Hepatocyte (in vitro differentiated cells): ENCODE results near the gene AQP5. TPM values are rescaled to one million over a fixed set of nuclear protein-coding genes. Genes with fewer than 3 reads are reported as not detected.

Source experiments
- DNase-seq: peaks from one replicate; pipeline ENCODE4 v3.0.0-alpha.2; 2016; ENCODE audit warnings: low spot score
- H2AFZ ChIP-seq: fragments of 200-600 bp; sonication (generic); 2 replicates; pipeline ENCODE4 v1.6.0; 2016; ENCODE audit warnings: antibody characterized with exemption, mild to moderate bottlenecking
- H3K27ac ChIP-seq: fragments of 200-600 bp; sonication (generic); 2 replicates; pipeline ENCODE4 v1.5.1; 2016; ENCODE audit warnings: mild to moderate bottlenecking
- H3K27me3 ChIP-seq: fragments of 200-600 bp; sonication (generic); 2 replicates; pipeline ENCODE4 v1.6.1; 2016
- H3K36me3 ChIP-seq: fragments of 200-600 bp; sonication (generic); replicated peaks from 2 replicates; pipeline ENCODE4 v1.5.1; 2016; ENCODE audit warnings: low read depth; ENCODE audit not compliant: insufficient read depth
- H3K4me1 ChIP-seq: fragments of 200-600 bp; sonication (generic); 2 replicates; pipeline ENCODE4 v1.5.1; 2016; ENCODE audit warnings: mild to moderate bottlenecking, moderate library complexity; ENCODE audit not compliant: insufficient read depth
- H3K4me2 ChIP-seq: fragments of 200-600 bp; sonication (generic); 2 replicates; pipeline ENCODE4 v1.6.0; 2016
- H3K4me3 ChIP-seq: fragments of 200-600 bp; sonication (generic); 2 replicates; pipeline ENCODE4 v1.5.1; 2016; ENCODE audit warnings: mild to moderate bottlenecking
- H3K79me2 ChIP-seq: fragments of 200-600 bp; sonication (generic); 2 replicates; pipeline ENCODE4 v1.6.0; 2017; ENCODE audit warnings: mild to moderate bottlenecking
- H3K9me2 ChIP-seq: fragments of 200-600 bp; sonication (generic); replicated peaks from 2 replicates; pipeline ENCODE4 v1.6.0; 2017; ENCODE audit warnings: mild to moderate bottlenecking; ENCODE audit not compliant: insufficient read depth
- H3K9me3 ChIP-seq: fragments of 200-600 bp; sonication (generic); 2 replicates; pipeline ENCODE4 v1.5.1; 2016; ENCODE audit warnings: low read depth, mild to moderate bottlenecking
- H4K20me1 ChIP-seq: fragments of 200-600 bp; sonication (generic); 2 replicates; pipeline ENCODE4 v1.6.0; 2016; ENCODE audit warnings: mild to moderate bottlenecking; ENCODE audit not compliant: insufficient read depth, poor library complexity, severe bottlenecking
- EZH2 ChIP-seq: fragments of 200-600 bp; sonication (generic); IDR thresholded peaks from 2 replicates; pipeline ENCODE4 v1.6.1; 2016; ENCODE audit warnings: antibody characterized with exemption, mild to moderate bottlenecking, borderline replicate concordance
- EZH2phosphoT487 ChIP-seq: fragments of 200-600 bp; sonication (generic); IDR thresholded peaks from one replicate; pipeline ENCODE4 v1.6.1; 2018; ENCODE audit warnings: antibody characterized with exemption, mild to moderate bottlenecking, low read depth, moderate library complexity; ENCODE audit not compliant: unreplicated experiment, severe bottlenecking
- WGBS: methylation state at CpG from one replicate; pipeline ENCODE4 v1.1.6; 2016; ENCODE audit warnings: low lambda C conversion rate; ENCODE audit errors: missing lambda C conversion rate; 5-methylcytosine and 5-hydroxymethylcytosine counted together
- polyA plus RNA-seq: library from polyadenylated mRNA; unstranded; fragments of >200 nt; fragmentation: Nextera tagmentation; extraction: Ambion mirVana; gene quantifications from 2 replicates; pipeline ENCODE4 v1.2.1, GENCODE V29; 2016
- total RNA-seq: library from RNA; depleted of rRNA; stranded (reverse); fragments of >200 nt; gene quantifications from 2 replicates; pipeline ENCODE4 v1.2.3, GENCODE V29; 2014
- TF ChIP-seq, protein P1 (sequence below): fragments of 200-600 bp; sonication (generic); IDR thresholded peaks from 2 replicates; pipeline ENCODE4 v1.5.1; 2016; ENCODE audit warnings: antibody characterized with exemption, mild to moderate bottlenecking; ENCODE audit not compliant: poor library complexity

AQP5 gene
- total and polyA plus RNA-seq, 2 experiments from 2014 or later, result 0.50 to 1.2 TPM

DNA sequence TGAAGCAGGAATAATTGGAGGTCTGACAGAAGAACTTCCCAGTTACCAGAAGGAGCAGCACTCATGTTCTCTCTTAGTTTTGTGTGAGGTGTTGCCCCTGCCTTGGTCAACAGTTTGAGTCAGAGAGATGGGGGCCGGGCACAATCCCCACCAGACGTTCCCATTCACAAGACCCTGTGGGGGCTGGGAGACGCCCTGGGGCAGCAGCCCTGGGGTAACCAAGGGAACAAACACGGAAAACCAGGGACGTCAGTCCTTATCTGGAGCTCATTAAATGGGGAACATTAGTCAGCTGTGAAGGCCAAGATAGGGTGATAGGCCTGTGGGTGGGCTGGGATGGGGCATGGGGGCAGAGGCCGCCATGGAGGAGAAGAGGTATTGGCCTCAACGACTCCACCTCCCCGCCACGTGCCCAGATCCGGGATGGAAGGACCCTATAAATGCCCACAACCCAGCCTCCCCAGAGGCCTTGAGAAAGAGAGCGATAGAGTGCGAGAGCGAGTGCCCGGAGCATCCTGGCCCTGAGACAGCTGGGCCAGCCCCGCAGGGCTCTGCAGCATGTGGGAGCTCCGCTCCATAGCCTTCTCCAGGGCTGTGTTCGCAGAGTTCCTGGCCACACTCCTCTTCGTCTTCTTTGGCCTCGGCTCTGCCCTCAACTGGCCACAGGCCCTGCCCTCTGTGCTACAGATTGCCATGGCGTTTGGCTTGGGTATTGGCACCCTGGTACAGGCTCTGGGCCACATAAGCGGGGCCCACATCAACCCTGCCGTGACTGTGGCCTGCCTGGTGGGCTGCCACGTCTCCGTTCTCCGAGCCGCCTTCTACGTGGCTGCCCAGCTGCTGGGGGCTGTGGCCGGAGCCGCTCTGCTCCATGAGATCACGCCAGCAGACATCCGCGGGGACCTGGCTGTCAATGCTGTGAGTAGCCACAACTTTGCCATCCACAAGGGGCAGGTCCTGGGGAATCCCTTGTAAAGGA lies 11.1 kb upstream of the AQP5 start, which contains the start of gene AQP2:
Gene AQP2, plus strand, starts transcription at position 465 of the 979 bp plus-strand sequence. Its CDS starts 94 bp downstream, at position 559.
- Histone ChIP-seq H3K4me1 (no peaks in the 10 kb centered on the region), H3K27me3 (peaks cover 10% of the 10 kb centered on the region), H3K36me3 (no peaks in the 10 kb centered on the region), H3K4me3 (no peak within 1 kb of the TSS), H3K27ac (no peak within 1 kb of the TSS), H3K9me3 (no peaks in the 10 kb centered on the region), H3K79me2 (no peaks in the 10 kb centered on the region), H3K9me2 (no peaks in the 10 kb centered on the region), H2AFZ (no peak within 1 kb of the TSS), H4K20me1 (no peaks in the 10 kb centered on the region), H3K4me2 (no peak within 1 kb of the TSS)
- WGBS, result 81% methylated on average over 31 of the region's 32 CpGs
- DNase-seq, result no peak
- TF ChIP-seq EZH2 (no peak), EZH2phosphoT487 (no peak)
- TF ChIP-seq, protein P1, sequence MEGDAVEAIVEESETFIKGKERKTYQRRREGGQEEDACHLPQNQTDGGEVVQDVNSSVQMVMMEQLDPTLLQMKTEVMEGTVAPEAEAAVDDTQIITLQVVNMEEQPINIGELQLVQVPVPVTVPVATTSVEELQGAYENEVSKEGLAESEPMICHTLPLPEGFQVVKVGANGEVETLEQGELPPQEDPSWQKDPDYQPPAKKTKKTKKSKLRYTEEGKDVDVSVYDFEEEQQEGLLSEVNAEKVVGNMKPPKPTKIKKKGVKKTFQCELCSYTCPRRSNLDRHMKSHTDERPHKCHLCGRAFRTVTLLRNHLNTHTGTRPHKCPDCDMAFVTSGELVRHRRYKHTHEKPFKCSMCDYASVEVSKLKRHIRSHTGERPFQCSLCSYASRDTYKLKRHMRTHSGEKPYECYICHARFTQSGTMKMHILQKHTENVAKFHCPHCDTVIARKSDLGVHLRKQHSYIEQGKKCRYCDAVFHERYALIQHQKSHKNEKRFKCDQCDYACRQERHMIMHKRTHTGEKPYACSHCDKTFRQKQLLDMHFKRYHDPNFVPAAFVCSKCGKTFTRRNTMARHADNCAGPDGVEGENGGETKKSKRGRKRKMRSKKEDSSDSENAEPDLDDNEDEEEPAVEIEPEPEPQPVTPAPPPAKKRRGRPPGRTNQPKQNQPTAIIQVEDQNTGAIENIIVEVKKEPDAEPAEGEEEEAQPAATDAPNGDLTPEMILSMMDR, result no peak

DNA sequence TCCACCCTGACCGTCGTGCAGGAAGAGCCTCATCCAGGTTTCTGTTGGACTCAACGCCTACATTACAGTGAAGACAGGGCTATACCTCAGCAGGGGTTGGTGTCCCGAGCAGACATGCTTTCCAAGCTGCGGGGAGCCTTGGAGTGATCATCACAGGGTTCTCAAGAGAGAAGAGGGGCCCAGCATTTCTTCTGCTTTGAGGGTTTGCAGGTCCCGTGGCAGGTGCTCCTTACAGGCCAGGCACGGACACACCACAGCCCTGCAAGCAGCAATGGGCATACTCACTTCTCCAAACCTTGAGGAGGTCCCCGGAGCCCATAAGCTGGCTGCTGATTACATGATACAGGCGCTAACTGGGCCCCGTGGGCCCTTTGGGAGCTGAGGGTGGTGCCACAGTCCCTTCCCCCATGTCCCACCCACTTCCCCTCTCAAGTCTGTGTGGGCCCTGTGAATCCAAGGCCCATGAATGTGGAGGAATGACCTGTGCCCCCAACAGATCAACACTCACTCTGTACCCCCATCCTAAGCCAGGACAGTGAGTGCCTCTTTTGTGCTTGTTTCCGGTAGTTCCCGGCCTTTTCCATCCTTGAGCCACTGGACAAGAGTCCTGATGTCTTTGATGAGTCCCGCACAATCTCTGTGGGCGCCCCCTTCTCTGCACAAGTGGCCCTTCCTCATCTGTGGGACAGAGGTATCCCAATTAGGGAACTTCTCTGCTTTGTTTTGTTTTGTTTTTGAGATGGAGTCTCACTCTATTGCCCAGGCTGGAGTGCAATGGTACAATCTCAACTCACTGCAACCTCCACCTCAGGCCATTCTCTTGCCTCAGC lies 10.0 kb upstream of the AQP5 start:
- H3K4me3 ChIP-seq, result no peak overlapping the region
- no peaks in the 10 kb centered on the region for H3K36me3 ChIP-seq
- TF ChIP-seq EZH2 (no peak), EZH2phosphoT487 (no peak)
- TF ChIP-seq, protein P1, result no peak
- H3K79me2 ChIP-seq, result no peaks in the 10 kb centered on the region
- 84% methylated on average over 14 of the region's 14 CpGs for WGBS
- no peak overlapping the region for H3K27ac ChIP-seq
- peaks cover 19% of the 10 kb centered on the region for H3K27me3 ChIP-seq
- no peaks in the 10 kb centered on the region for H3K9me2 ChIP-seq
- H3K4me2 ChIP-seq, result no peak overlapping the region
- no peak for DNase-seq
- no peaks in the 10 kb centered on the region for H3K4me1 ChIP-seq
- no peak overlapping the region for H2AFZ ChIP-seq
- H3K9me3 ChIP-seq, result no peaks in the 10 kb centered on the region
- no peaks in the 10 kb centered on the region for H4K20me1 ChIP-seq

DNA sequence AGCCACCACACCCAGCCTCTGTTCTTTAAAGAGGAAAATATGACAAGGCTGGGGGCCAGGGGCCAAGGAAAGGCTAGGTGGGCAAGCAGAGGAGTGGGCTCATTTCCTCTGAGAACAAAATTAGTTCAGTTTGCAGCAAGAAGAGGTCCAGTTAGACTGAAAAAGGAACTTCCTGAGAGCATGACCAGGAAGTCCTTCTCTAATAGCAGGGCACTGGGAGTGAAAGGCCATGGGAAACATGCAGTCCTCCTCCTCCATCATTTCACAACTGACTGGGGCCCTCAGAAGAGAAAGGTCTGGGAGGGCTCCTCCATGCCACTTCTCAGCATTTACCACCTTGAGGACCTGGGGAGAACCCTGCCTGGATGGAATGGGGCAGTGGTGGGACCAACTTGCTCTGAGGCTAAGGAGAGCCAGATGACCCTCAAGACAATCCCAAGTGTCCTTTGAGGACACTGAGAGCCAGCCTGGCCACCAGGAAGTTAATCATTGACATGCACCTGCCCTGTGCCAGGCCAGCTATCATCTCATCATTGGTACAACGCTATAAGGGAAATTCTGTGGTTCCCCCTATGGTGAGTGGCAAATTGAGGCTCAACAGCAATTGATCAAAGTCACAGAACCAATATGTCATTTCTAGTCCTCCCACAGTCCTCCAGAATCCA lies 9.1 kb upstream of the AQP5 start:
- Histone ChIP-seq H3K36me3 (no peaks in the 10 kb centered on the region), H3K9me2 (no peaks in the 10 kb centered on the region), H3K4me3 (no peak overlapping the region), H4K20me1 (no peaks in the 10 kb centered on the region), H3K4me1 (no peaks in the 10 kb centered on the region), H3K4me2 (no peak overlapping the region), H2AFZ (no peak overlapping the region), H3K27ac (no peak overlapping the region), H3K27me3 (peaks cover 28% of the 10 kb centered on the region), H3K9me3 (no peaks in the 10 kb centered on the region), H3K79me2 (no peaks in the 10 kb centered on the region)
- DNase-seq, result no peak
- 93% methylated on average over 1 of the region's 1 CpG for WGBS
- TF ChIP-seq EZH2 (no peak), EZH2phosphoT487 (no peak)
- TF ChIP-seq, protein P1, result no peak
